CD8-positive, alpha-beta memory T cell (primary cell): ENCODE measurements around the gene CRYGN. TPM values are rescaled to one million over a fixed set of nuclear protein-coding genes. Genes with fewer than 3 reads are reported as not detected.

Experiments used
- CTCF ChIA-PET: fragments of 350-600 bp; sonication (Branson Sonifier 250); formaldehyde crosslinking; loops from one replicate; lab custom pipeline; 2021; ENCODE audit warnings: antibody characterized with exemption; lab: Charles Lee
- POLR2A ChIA-PET: fragments of 350-600 bp; sonication (Branson Sonifier 250); formaldehyde crosslinking; loops from one replicate; lab custom pipeline; 2021; ENCODE audit warnings: antibody characterized with exemption; lab: Charles Lee
- DNase-seq, 5 donors: peaks; one replicate each; pipeline versions ENCODE4 v3.0.0 to v3.0.0-alpha.2; 2020 to 2022; ENCODE audit warnings: mixed read lengths in 1 of 5
- H3K27ac ChIP-seq: one replicate; pipeline ENCODE4 v1.7.0; 2013; ENCODE audit warnings: low read depth, mild to moderate bottlenecking, low read length, moderate library complexity
- H3K27me3 ChIP-seq: 2 replicates; pipeline ENCODE4 v1.7.0; 2013; ENCODE audit warnings: low read length, mild to moderate bottlenecking; ENCODE audit not compliant: insufficient read depth, poor library complexity, severe bottlenecking
- H3K36me3 ChIP-seq: 2 replicates; pipeline ENCODE4 v1.7.0; 2013; ENCODE audit warnings: mild to moderate bottlenecking, low read length, moderate library complexity; ENCODE audit not compliant: insufficient read depth
- H3K4me1 ChIP-seq: 2 replicates; pipeline ENCODE4 v1.7.0; 2013; ENCODE audit warnings: mild to moderate bottlenecking, low read length, moderate library complexity; ENCODE audit not compliant: insufficient read depth
- H3K4me3 ChIP-seq: 2 replicates; pipeline ENCODE4 v1.7.0; 2013; ENCODE audit warnings: mild to moderate bottlenecking, low read length
- H3K9me3 ChIP-seq: 2 replicates; pipeline ENCODE4 v1.7.0; 2013; ENCODE audit warnings: mild to moderate bottlenecking, low read length
- H3K27ac Mint-ChIP-seq, 8 donors: one replicate each; pipeline ENCODE4 v1.8.0; 2020 to 2021; ENCODE audit warnings: mixed read lengths in 8 of 8, mild to moderate bottlenecking in 6 of 8, inconsistent platforms in 3 of 8, moderate library complexity in 3 of 8
- H3K27me3 Mint-ChIP-seq, 2 donors: one replicate each; pipeline ENCODE4 v1.8.0; 2020 to 2021; ENCODE audit warnings: mixed read lengths in 2 of 2, mild to moderate bottlenecking in 1 of 2, moderate library complexity in 1 of 2
- H3K36me3 Mint-ChIP-seq, 3 donors: one replicate each; pipeline ENCODE4 v1.8.0; 2020 to 2021; ENCODE audit warnings: mixed read lengths in 3 of 3, inconsistent platforms in 1 of 3, mild to moderate bottlenecking in 1 of 3
- H3K4me1 Mint-ChIP-seq, 3 donors: one replicate each; pipeline ENCODE4 v1.8.0; 2020 to 2021; ENCODE audit warnings: mixed read lengths in 3 of 3, inconsistent platforms in 1 of 3, mild to moderate bottlenecking in 1 of 3
- H3K4me3 Mint-ChIP-seq, 7 donors: one replicate each; pipeline ENCODE4 v1.8.0; 2020 to 2021; ENCODE audit warnings: mixed read lengths in 7 of 7, mild to moderate bottlenecking in 6 of 7, moderate library complexity in 4 of 7, inconsistent platforms in 2 of 7
- H3K9me3 Mint-ChIP-seq, 5 donors: one replicate each; pipeline ENCODE4 v1.8.0; 2020 to 2022; ENCODE audit warnings: mixed read lengths in 5 of 5, mild to moderate bottlenecking in 3 of 5, moderate library complexity in 2 of 5, inconsistent platforms in 1 of 5
- polyA plus RNA-seq: library from polyadenylated mRNA; unstranded; fragments of 300-500 nt; fragmentation: Illumina TruSeq; gene quantifications from one replicate; pipeline ENCODE4 v1.2.3, GENCODE V29; 2021
- total RNA-seq, 2 experiments: library from RNA; stranded (reverse); gene quantifications; one replicate each; pipeline ENCODE4 v1.2.3, GENCODE V29; 2021

The CRYGN gene
- total and polyA plus RNA-seq, 3 experiments from 2014 or later = 0.41 TPM; not detected in 2

GRCh38 chr7:151411551-151411950, 28.4 kb downstream of the CRYGN start:
- H3K36me3 ChIP-seq = no peaks in the 10 kb centered on the region
- peaks cover 6% of the 10 kb centered on the region for H3K27me3 ChIP-seq
- CTCF ChIA-PET = interaction anchor here (0.9 to 2.8 kb wide), 3 partner anchors 15 to 37 kb away, joined by 3 to 13 read pairs (median 4); no protein-coding TSS in a partner anchor
- peaks cover 14 to 18% of the 10 kb centered on the region in 2 donors for H3K27me3 Mint-ChIP-seq
- no peak overlapping the region for H3K27ac ChIP-seq
- H3K4me1 ChIP-seq = peaks cover 6% of the 10 kb centered on the region
- H3K9me3 Mint-ChIP-seq = peaks cover 0 to 7% (median 4%) of the 10 kb centered on the region in 5 donors
- no peaks in the 10 kb centered on the region for H3K9me3 ChIP-seq
- H3K4me3 ChIP-seq = no peak overlapping the region
- peaks cover 34 to 49% (median 41%) of the 10 kb centered on the region in 3 donors for H3K4me1 Mint-ChIP-seq
- H3K27ac Mint-ChIP-seq = peak overlapping the region in 7 of 8 donors; percentile 34 to 92 (median 80)
- peaks cover 0 to 20% (median 5%) of the 10 kb centered on the region in 3 donors for H3K36me3 Mint-ChIP-seq
- peak in 1 of 5 donors; percentile 26 for DNase-seq
- peak overlapping the region in 6 of 7 donors; percentile 26 to 85 (median 78) for H3K4me3 Mint-ChIP-seq
- POLR2A ChIA-PET = interaction anchor here (0.6 kb wide), 1 partner anchor 221 kb away, joined by 3 read pairs; no protein-coding TSS in a partner anchor

GRCh38 chr7:151410405-151411390, 29.2 kb downstream of the CRYGN start:
- no peaks in the 10 kb centered on the region for H3K36me3 ChIP-seq
- peak; percentile 22 to 58 (median 52) for DNase-seq
- H3K27ac ChIP-seq = peak overlapping the region; percentile 92
- H3K36me3 Mint-ChIP-seq = peaks cover 0 to 20% (median 5%) of the 10 kb centered on the region in 3 donors
- ChIA-PET POLR2A (interaction anchor here (0.9 to 1.6 kb wide), 4 partner anchors 20 to 37 kb away, joined by 3 to 11 read pairs (median 5); no protein-coding TSS in a partner anchor), CTCF (interaction anchor here (0.9 to 3.4 kb wide), 7 partner anchors 14 to 61 kb away, joined by 3 to 17 read pairs (median 5); no protein-coding TSS in a partner anchor)
- H3K4me3 ChIP-seq = no peak overlapping the region
- H3K4me3 Mint-ChIP-seq = peak overlapping the region; percentile 76 to 88 (median 81)
- no peaks in the 10 kb centered on the region for H3K9me3 ChIP-seq
- H3K27me3 ChIP-seq = peaks cover 6% of the 10 kb centered on the region
- H3K9me3 Mint-ChIP-seq = peaks cover 0 to 7% (median 4%) of the 10 kb centered on the region in 5 donors
- H3K27me3 Mint-ChIP-seq = peaks cover 14 to 16% of the 10 kb centered on the region in 2 donors
- peak overlapping the region; percentile 75 to 92 (median 86) for H3K27ac Mint-ChIP-seq
- peaks cover 34 to 49% (median 42%) of the 10 kb centered on the region in 3 donors for H3K4me1 Mint-ChIP-seq
- H3K4me1 ChIP-seq = peaks cover 6% of the 10 kb centered on the region

- H3K9me3 Mint-ChIP-seq = peaks cover 0 to 7% (median 4%) of the 10 kb centered on the region in 5 donors
- H3K4me3 Mint-ChIP-seq = peak within 1 kb of the TSS; percentile 77 to 93 (median 85)
- peaks cover 35 to 45% (median 42%) of the 10 kb centered on the region in 3 donors for H3K4me1 Mint-ChIP-seq
- DNase-seq = peak in 4 of 5 donors; percentile 20 to 60 (median 44)
- Histone ChIP-seq H3K4me1 (peaks cover 6% of the 10 kb centered on the region), H3K27me3 (peaks cover 6% of the 10 kb centered on the region), H3K27ac (peak within 1 kb of the TSS; percentile 92), H3K9me3 (no peaks in the 10 kb centered on the region), H3K4me3 (peak within 1 kb of the TSS; percentile 32), H3K36me3 (no peaks in the 10 kb centered on the region)
- H3K27me3 Mint-ChIP-seq = peaks cover 14 to 16% of the 10 kb centered on the region in 2 donors
- CTCF ChIA-PET = interaction anchor here (1.4 to 3.4 kb wide), 5 partner anchors 20 to 60 kb away, joined by 3 to 17 read pairs (median 5); no protein-coding TSS in a partner anchor
- POLR2A ChIA-PET = interaction anchor here (0.9 to 1.6 kb wide), 4 partner anchors 20 to 38 kb away, joined by 3 to 11 read pairs (median 5); no protein-coding TSS in a partner anchor
- H3K36me3 Mint-ChIP-seq = peaks cover 0 to 20% (median 5%) of the 10 kb centered on the region in 3 donors
- peak within 1 kb of the TSS; percentile 86 to 99 (median 98) for H3K27ac Mint-ChIP-seq
Observed at GRCh38 chr7:151409667-151410404, 30.1 kb downstream of the CRYGN start, which contains the start of gene WDR86. Gene WDR86 (minus strand): TSS chr7:151410038. CDS start chr7:151409589, 449 bp downstream.

GRCh38 chr7:151408839-151409666, 30.9 kb downstream of the CRYGN start:
- Histone ChIP-seq H3K9me3 (no peaks in the 10 kb centered on the region), H3K27ac (peak overlapping the region; percentile 92), H3K4me1 (peaks cover 6% of the 10 kb centered on the region), H3K27me3 (peaks cover 6% of the 10 kb centered on the region), H3K4me3 (peak overlapping the region; percentile 32), H3K36me3 (no peaks in the 10 kb centered on the region)
- Mint-ChIP-seq H3K9me3 (peaks cover 0 to 5% (median 2%) of the 10 kb centered on the region in 5 donors), H3K36me3 (peaks cover 0 to 20% (median 5%) of the 10 kb centered on the region in 3 donors), H3K27me3 (peaks cover 14 to 16% of the 10 kb centered on the region in 2 donors), H3K4me3 (peak overlapping the region; percentile 77 to 93 (median 82)), H3K4me1 (peaks cover 31 to 44% (median 37%) of the 10 kb centered on the region in 3 donors), H3K27ac (peak overlapping the region; percentile 86 to 99 (median 98))
- POLR2A ChIA-PET = interaction anchor here (1.2 to 1.6 kb wide), 3 partner anchors 21 to 39 kb away, joined by 4 to 11 read pairs (median 6); no protein-coding TSS in a partner anchor
- peak; percentile 73 to 93 (median 79) for DNase-seq
- CTCF ChIA-PET = interaction anchor here (1.4 to 3.4 kb wide), 5 partner anchors 21 to 60 kb away, joined by 3 to 17 read pairs (median 5); no protein-coding TSS in a partner anchor

- Histone ChIP-seq H3K9me3 (no peaks in the 10 kb centered on the region), H3K27me3 (peaks cover 6% of the 10 kb centered on the region), H3K4me3 (no peak overlapping the region), H3K4me1 (peaks cover 6% of the 10 kb centered on the region), H3K36me3 (no peaks in the 10 kb centered on the region), H3K27ac (peak overlapping the region; percentile 80)
- H3K9me3 Mint-ChIP-seq = peaks cover 0 to 5% (median 0%) of the 10 kb centered on the region in 5 donors
- H3K27me3 Mint-ChIP-seq = peaks cover 14 to 16% of the 10 kb centered on the region in 2 donors
- peaks cover 0 to 20% (median 5%) of the 10 kb centered on the region in 3 donors for H3K36me3 Mint-ChIP-seq
- peak overlapping the region; percentile 86 to 99 (median 98) for H3K27ac Mint-ChIP-seq
- DNase-seq = no peak
- H3K4me3 Mint-ChIP-seq = peak overlapping the region; percentile 77 to 93 (median 82)
- POLR2A ChIA-PET = no interaction called here
- CTCF ChIA-PET = interaction anchor here (1.5 to 3.4 kb wide), 2 partner anchors 31 to 40 kb away, joined by 3 to 17 read pairs; partner anchors contain the start of gene CRYGN
- peaks cover 32 to 42% (median 35%) of the 10 kb centered on the region in 3 donors for H3K4me1 Mint-ChIP-seq
Observed at GRCh38 chr7:151408498-151408838, 31.5 kb downstream of the CRYGN start.

GRCh38 chr7:151406886-151407583, 32.9 kb downstream of the CRYGN start:
- H3K27me3 Mint-ChIP-seq = peaks cover 13 to 14% of the 10 kb centered on the region in 2 donors
- POLR2A ChIA-PET = no interaction called here
- H3K4me1 ChIP-seq = peaks cover 6% of the 10 kb centered on the region

More at GRCh38 chr7:151406886-151407583, 32.9 kb downstream of the CRYGN start:
- H3K9me3 Mint-ChIP-seq = peaks cover 0 to under 1% (median 0%) of the 10 kb centered on the region in 5 donors
- no peaks in the 10 kb centered on the region for H3K36me3 ChIP-seq
- H3K9me3 ChIP-seq = no peaks in the 10 kb centered on the region
- no peak overlapping the region for H3K4me3 ChIP-seq
- peaks cover 30 to 40% (median 31%) of the 10 kb centered on the region in 3 donors for H3K4me1 Mint-ChIP-seq
- H3K27me3 ChIP-seq = peaks cover 6% of the 10 kb centered on the region
- peak overlapping the region in 1 of 7 donors; percentile 59 for H3K4me3 Mint-ChIP-seq
- DNase-seq = peak in 1 of 5 donors; percentile 30
- peak overlapping the region; percentile 78 to 99 (median 98) for H3K27ac Mint-ChIP-seq
- no peak overlapping the region for H3K27ac ChIP-seq
- peaks cover 0 to 10% (median 3%) of the 10 kb centered on the region in 3 donors for H3K36me3 Mint-ChIP-seq
- CTCF ChIA-PET = interaction anchor here (1.0 to 3.4 kb wide), 4 partner anchors 33 to 42 kb away, joined by 3 to 17 read pairs (median 6); partner anchors contain the start of gene CRYGN
